Measurements from ENCODE around the gene PDZRN4. TPM values are rescaled to one million over a fixed set of nuclear protein-coding genes. Genes with fewer than 3 reads are reported as not detected.

The PDZRN4 gene
- total RNA-seq, 1 donor from 2014 or later: 2.3 TPM

DNA sequence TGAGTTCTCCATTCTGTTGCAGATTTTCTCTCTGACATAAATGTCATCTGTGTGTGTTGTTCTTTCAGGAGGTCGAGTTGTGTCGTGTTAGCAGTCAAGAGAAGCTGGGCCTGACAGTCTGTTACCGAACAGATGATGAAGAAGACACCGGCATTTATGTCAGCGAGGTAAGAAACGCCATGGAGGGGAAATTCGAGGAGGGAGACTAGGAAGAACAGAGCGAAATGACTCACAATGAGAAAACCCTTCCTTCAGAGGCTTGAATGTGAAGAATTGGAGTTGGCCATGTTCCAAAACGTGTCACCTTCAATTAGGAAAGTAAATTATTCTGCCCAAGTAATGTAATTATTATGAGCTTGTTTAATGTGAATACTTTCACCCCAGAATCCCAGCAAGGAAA lies 364.5 kb downstream of the PDZRN4 start:
- no peaks in the 10 kb centered on the region for H3K36me3 Mint-ChIP-seq
- no peak overlapping the region for H3K27ac Mint-ChIP-seq
- TF ChIP-seq, protein P1, sequence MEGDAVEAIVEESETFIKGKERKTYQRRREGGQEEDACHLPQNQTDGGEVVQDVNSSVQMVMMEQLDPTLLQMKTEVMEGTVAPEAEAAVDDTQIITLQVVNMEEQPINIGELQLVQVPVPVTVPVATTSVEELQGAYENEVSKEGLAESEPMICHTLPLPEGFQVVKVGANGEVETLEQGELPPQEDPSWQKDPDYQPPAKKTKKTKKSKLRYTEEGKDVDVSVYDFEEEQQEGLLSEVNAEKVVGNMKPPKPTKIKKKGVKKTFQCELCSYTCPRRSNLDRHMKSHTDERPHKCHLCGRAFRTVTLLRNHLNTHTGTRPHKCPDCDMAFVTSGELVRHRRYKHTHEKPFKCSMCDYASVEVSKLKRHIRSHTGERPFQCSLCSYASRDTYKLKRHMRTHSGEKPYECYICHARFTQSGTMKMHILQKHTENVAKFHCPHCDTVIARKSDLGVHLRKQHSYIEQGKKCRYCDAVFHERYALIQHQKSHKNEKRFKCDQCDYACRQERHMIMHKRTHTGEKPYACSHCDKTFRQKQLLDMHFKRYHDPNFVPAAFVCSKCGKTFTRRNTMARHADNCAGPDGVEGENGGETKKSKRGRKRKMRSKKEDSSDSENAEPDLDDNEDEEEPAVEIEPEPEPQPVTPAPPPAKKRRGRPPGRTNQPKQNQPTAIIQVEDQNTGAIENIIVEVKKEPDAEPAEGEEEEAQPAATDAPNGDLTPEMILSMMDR (conservative IDR thresholded peaks at IDR 0.05): no peak
- no peak for DNase-seq (ENCODE audit: extremely low spot score, unreplicated experiment)
- H3K4me3 Mint-ChIP-seq: no peak overlapping the region
- peaks cover 16% of the 10 kb centered on the region for H3K4me1 Mint-ChIP-seq (ENCODE audit: unreplicated experiment)
- H3K27me3 Mint-ChIP-seq: peaks cover 3% of the 10 kb centered on the region
- peaks cover 5% of the 10 kb centered on the region for H3K9me3 Mint-ChIP-seq

DNA sequence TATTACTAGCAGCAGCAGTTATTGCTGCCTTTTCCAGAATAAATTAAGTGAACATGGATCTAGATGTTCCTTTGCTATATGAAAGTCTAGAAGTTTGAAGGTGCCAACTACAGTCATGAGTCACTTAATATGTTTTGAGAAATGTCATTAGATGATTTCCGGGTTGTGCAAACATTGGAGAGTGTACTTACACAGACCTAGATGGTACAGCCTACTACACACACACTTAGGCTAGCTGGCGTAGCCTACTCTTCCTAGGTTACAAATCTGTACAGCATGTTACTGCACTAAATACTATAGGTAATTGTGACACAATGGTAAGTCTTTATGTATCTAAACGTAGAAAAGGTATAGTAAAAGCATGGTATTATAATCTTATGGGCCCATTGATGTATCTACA lies 368.1 kb downstream of the PDZRN4 start:
- H3K4me1 Mint-ChIP-seq (ENCODE audit: unreplicated experiment): peaks cover 20% of the 10 kb centered on the region
- no peaks in the 10 kb centered on the region for H3K36me3 Mint-ChIP-seq
- TF ChIP-seq, protein P1 (conservative IDR thresholded peaks at IDR 0.05): no peak
- DNase-seq (ENCODE audit: extremely low spot score, unreplicated experiment): no peak
- H3K27me3 Mint-ChIP-seq: peaks cover 10% of the 10 kb centered on the region
- no peak overlapping the region for H3K27ac Mint-ChIP-seq
- peaks cover 4% of the 10 kb centered on the region for H3K9me3 Mint-ChIP-seq
- H3K4me3 Mint-ChIP-seq: no peak overlapping the region

DNA sequence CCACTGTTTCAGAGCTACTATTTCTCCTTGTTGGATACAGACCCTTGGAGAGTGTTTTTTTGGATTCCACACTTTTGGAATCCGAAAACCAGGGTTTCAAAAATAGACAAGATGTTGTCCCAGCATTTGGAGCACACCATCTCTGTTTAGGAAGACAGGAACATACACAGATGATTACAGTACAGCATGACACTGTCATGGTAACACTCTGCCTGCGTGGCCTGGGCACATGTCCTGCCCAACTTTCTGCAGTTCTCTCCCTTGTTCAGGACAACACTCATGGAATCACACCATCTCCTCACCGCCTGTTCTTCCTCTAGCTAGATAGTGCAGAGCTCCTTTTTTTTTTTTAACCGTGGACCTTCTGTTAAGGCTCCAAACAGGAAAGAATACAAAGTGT lies 369.2 kb downstream of the PDZRN4 start:
- no peak overlapping the region for H3K27ac Mint-ChIP-seq
- TF ChIP-seq, protein P1 (conservative IDR thresholded peaks at IDR 0.05): no peak
- DNase-seq (ENCODE audit: extremely low spot score, unreplicated experiment): no peak
- H3K4me3 Mint-ChIP-seq: no peak overlapping the region
- peaks cover 10% of the 10 kb centered on the region for H3K27me3 Mint-ChIP-seq
- peaks cover 18% of the 10 kb centered on the region for H3K4me1 Mint-ChIP-seq (ENCODE audit: unreplicated experiment)
- H3K9me3 Mint-ChIP-seq: peaks cover 4% of the 10 kb centered on the region
- no peaks in the 10 kb centered on the region for H3K36me3 Mint-ChIP-seq

DNA sequence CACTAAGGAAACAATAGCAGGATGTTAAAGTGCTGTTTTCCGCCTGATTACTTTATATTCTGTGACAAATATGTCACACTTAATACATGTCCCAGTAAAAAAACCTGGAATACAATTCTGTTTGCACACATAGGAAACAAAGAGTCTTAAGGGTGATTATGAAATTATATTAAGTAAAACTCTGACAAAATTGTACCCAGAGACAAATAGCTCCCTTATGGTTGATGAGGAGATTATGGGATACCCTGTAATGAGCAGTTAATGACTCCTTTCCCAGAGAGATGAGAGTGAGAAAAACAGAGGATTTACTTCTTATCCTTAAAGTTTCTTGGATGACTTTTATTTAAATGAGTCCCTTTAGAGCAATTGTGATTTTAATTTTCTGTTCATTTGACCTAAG lies 370.6 kb downstream of the PDZRN4 start:
- Mint-ChIP-seq H3K9me3 (peaks cover 4% of the 10 kb centered on the region), H3K36me3 (no peaks in the 10 kb centered on the region), H3K4me3 (no peak overlapping the region), H3K27ac (no peak overlapping the region), H3K27me3 (peaks cover 10% of the 10 kb centered on the region), H3K4me1 (ENCODE audit: unreplicated experiment) (peaks cover 9% of the 10 kb centered on the region)
- no peak for DNase-seq (ENCODE audit: extremely low spot score, unreplicated experiment)
- TF ChIP-seq, protein P1 (conservative IDR thresholded peaks at IDR 0.05): no peak

DNA sequence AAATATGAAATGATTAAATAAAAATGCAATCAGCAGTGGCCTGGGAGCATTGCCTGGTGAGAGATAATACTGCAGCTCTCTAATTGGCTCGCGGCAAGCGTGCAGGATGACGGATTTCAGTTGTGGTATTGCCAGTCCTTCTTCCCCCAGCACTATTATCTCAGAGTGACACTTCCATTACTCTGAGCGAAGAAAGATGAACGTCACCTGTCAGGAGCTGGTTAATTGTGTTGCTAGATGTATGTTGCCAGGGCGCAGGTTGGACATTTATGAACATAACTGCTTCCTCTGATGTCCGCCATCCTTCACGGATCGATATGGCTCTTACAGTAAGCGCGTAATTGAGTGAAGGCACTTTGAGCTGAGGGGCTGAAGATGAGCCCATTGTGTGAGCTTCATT lies 374.9 kb downstream of the PDZRN4 start:
- H3K4me3 Mint-ChIP-seq: no peak overlapping the region
- no peaks in the 10 kb centered on the region for H3K36me3 Mint-ChIP-seq
- no peak overlapping the region for H3K27ac Mint-ChIP-seq
- H3K27me3 Mint-ChIP-seq: peaks cover 14% of the 10 kb centered on the region
- no peak for DNase-seq (ENCODE audit: extremely low spot score, unreplicated experiment)
- TF ChIP-seq, protein P1 (conservative IDR thresholded peaks at IDR 0.05): no peak
- H3K4me1 Mint-ChIP-seq (ENCODE audit: unreplicated experiment): peaks cover 4% of the 10 kb centered on the region
- H3K9me3 Mint-ChIP-seq: peaks cover 8% of the 10 kb centered on the region

DNA sequence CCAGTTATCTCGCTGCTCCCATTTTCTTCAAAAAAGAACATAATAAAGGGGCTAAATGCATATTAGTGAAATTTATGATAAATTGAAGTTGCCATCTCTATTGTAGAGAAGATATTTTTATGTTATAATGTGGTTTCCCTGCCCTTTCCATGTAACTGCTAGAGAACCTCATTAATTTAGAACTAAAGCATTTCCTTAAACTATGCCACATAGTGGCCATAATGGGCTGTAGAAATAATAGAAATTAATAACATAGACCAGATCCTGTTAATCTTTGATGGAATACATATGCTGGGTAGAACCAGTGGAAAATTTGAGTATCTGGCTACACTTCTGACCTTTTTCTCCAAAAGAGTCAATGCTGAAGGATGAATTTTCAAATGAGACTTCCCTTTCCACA lies 376.7 kb downstream of the PDZRN4 start:
- peaks cover 8% of the 10 kb centered on the region for H3K9me3 Mint-ChIP-seq
- no peaks in the 10 kb centered on the region for H3K4me1 Mint-ChIP-seq (ENCODE audit: unreplicated experiment)
- peaks cover 8% of the 10 kb centered on the region for H3K27me3 Mint-ChIP-seq
- TF ChIP-seq, protein P1 (conservative IDR thresholded peaks at IDR 0.05): no peak
- no peak for DNase-seq (ENCODE audit: extremely low spot score, unreplicated experiment)
- H3K4me3 Mint-ChIP-seq: no peak overlapping the region
- no peak overlapping the region for H3K27ac Mint-ChIP-seq
- no peaks in the 10 kb centered on the region for H3K36me3 Mint-ChIP-seq
